ENCODE data around the gene RUNX1. TPM values are rescaled to one million over a fixed set of nuclear protein-coding genes. Genes with fewer than 3 reads are reported as not detected.

The RUNX1 gene
- total and polyA plus RNA-seq, 2 donors (not counting 3 experiments of a cell fraction or from before 2014, with no cell fraction given) = 4.6 to 17.9 TPM

DNA sequence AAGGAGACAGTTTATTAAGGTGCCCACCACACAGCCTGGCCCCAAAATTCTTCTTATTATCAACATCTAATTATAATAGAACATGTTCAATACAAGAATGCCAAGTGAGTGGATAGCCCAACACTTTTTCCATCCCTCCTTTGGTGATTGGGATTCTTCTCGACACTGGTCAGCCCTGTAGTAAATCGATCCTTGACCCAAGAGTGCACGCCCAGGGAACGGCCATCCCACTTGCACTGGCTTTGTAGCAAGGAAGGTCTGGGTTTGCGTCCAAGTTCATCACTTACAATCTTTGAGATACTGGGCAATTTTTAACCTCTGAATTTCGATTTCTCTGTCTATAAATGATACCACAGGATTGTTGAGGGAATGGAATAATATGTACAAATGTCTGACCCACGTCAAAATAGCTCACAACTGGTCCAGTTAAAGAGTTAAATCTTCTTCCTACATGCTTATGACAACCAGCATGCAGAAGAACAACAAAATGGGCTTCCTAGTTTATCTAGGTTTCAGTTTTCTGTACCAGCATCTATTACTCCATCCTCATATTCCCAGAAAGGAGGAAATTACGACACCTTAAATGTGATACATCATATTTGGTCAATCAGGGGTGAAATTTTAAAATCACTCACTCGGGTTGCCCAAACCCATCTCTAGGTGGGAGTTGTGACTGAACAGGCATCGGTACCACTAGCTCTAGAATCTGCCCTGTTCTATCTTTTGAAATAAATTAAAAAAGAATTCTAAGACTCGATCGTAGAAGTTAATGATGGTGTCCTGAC is 218.5 kb downstream of the RUNX1 start:
- no TSS peak for BruUV-seq (replicated peaks)

More for the DNA sequence above, 218.5 kb downstream of the RUNX1 start:
- H3K27me3 ChIP-seq (ENCODE audit: control insufficient read depth in 2 of 2, insufficient read depth in 2 of 2, low read length in 2 of 2) = no peaks in the 10 kb centered on the region
- dilution Hi-C loops (cut with MboI; ENCODE audit: extremely low pct_ligation_motif_present, low sequenced_read_pairs) = no loop called here
- TF ChIP-seq POLR2A (IDR thresholded peaks at IDR 0.05; ENCODE audit: low read depth, low read length) (no peak), MYC (IDR thresholded peaks at IDR 0.05; ENCODE audit: low read depth, low read length) (no peak), POLR2AphosphoS5 (IDR thresholded peaks at IDR 0.05; ENCODE audit: insufficient read depth, low read depth, low read length) (no peak), FOS (IDR thresholded peaks at IDR 0.05; ENCODE audit: borderline replicate concordance, insufficient read depth, low read length) (no peak), EZH2 (IDR thresholded peaks at IDR 0.05; ENCODE audit: borderline replicate concordance, low read depth, low read length, severe bottlenecking) (no peak), JUN (IDR thresholded peaks at IDR 0.05; ENCODE audit: borderline replicate concordance, insufficient read depth, insufficient read length, low read depth) (no peak), GATA2 (IDR thresholded peaks at IDR 0.05; ENCODE audit: insufficient read depth, insufficient read length, low read depth, low read length) (no peak)
- TF ChIP-seq, protein P1, sequence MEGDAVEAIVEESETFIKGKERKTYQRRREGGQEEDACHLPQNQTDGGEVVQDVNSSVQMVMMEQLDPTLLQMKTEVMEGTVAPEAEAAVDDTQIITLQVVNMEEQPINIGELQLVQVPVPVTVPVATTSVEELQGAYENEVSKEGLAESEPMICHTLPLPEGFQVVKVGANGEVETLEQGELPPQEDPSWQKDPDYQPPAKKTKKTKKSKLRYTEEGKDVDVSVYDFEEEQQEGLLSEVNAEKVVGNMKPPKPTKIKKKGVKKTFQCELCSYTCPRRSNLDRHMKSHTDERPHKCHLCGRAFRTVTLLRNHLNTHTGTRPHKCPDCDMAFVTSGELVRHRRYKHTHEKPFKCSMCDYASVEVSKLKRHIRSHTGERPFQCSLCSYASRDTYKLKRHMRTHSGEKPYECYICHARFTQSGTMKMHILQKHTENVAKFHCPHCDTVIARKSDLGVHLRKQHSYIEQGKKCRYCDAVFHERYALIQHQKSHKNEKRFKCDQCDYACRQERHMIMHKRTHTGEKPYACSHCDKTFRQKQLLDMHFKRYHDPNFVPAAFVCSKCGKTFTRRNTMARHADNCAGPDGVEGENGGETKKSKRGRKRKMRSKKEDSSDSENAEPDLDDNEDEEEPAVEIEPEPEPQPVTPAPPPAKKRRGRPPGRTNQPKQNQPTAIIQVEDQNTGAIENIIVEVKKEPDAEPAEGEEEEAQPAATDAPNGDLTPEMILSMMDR (IDR thresholded peaks at IDR 0.05; ENCODE audit: extremely low read depth in 1 of 2, insufficient read depth in 1 of 2, low read depth in 1 of 2, low read length in 2 of 2) = no peak
- TF ChIP-seq, protein P2, sequence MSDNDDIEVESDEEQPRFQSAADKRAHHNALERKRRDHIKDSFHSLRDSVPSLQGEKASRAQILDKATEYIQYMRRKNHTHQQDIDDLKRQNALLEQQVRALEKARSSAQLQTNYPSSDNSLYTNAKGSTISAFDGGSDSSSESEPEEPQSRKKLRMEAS (IDR thresholded peaks at IDR 0.05; ENCODE audit: insufficient read depth, insufficient read length) = no peak
- POLR2A ChIA-PET = no interaction called here
- no peaks in the 10 kb centered on the region for H3K9me3 ChIP-seq (replicated peaks; ENCODE audit: control insufficient read depth, insufficient read depth, low read length)
- H3K9me1 ChIP-seq (replicated peaks; ENCODE audit: control insufficient read depth, extremely low read depth, insufficient read depth, low read length) = no peaks in the 10 kb centered on the region
- H3K4me1 ChIP-seq (ENCODE audit: control insufficient read depth, extremely low read depth, insufficient read depth, low read length) = peaks cover 7% of the 10 kb centered on the region
- no peak overlapping the region for H2AFZ ChIP-seq (ENCODE audit: low read depth, low read length)
- DNase-seq (ENCODE audit: low read depth, low spot score) (no peak), FAIRE-seq (no peak)
- intact Hi-C loops (cut with micrococcal nuclease) = no loop called here
- H4K20me1 ChIP-seq (replicated peaks; ENCODE audit: control insufficient read depth, extremely low read depth, insufficient read depth, low read length) = no peaks in the 10 kb centered on the region
- no peak overlapping the region for H3K9ac ChIP-seq (replicated peaks; ENCODE audit: extremely low read depth, insufficient read depth, low read length)
- no peak overlapping the region for H3K4me3 ChIP-seq (replicated peaks in 1 of 3; ENCODE audit: insufficient read depth in 1 of 3, low read depth in 1 of 3, low read length in 3 of 3)
- peaks cover 0 to 2% of the 10 kb centered on the region in 2 experiments for H3K36me3 ChIP-seq (ENCODE audit: control insufficient read depth in 2 of 2, extremely low read depth in 1 of 2, insufficient read depth in 2 of 2, low read length in 2 of 2)
- CTCF ChIA-PET = interaction anchor here (0.9 kb wide), 1 partner anchor 19 kb away, joined by 3 read pairs; no protein-coding TSS in a partner anchor
- H3K27ac ChIP-seq (ENCODE audit: insufficient read depth, low read depth, low read length) = no peak overlapping the region
- H3K79me2 ChIP-seq (ENCODE audit: control insufficient read depth, insufficient read depth, low read length) = peaks cover 24% of the 10 kb centered on the region
- H3K4me2 ChIP-seq (ENCODE audit: insufficient read depth, low read length) = no peak overlapping the region

All from endothelial cell of umbilical vein (primary cell).